AG09319 (cell line): ENCODE measurements around the gene ETV2.
"Not testable (repeated sequence)": the region's sequence is repeated elsewhere in the genome, so short reads cannot be mapped to it uniquely, and the experiment has no call there.

Experiments used
- DNase-seq: peaks from one replicate; pipeline ENCODE4 v3.0.0-alpha.2; 2010; ENCODE audit warnings: low read depth; ENCODE audit errors: extremely low read depth
- TF ChIP-seq, protein P1 (sequence below): IDR thresholded peaks from 2 replicates; pipeline ENCODE4 v1.5.1; 2011; ENCODE audit warnings: low read depth, mild to moderate bottlenecking, inconsistent platforms, low read length, moderate library complexity

ETV2 gene

DNA sequence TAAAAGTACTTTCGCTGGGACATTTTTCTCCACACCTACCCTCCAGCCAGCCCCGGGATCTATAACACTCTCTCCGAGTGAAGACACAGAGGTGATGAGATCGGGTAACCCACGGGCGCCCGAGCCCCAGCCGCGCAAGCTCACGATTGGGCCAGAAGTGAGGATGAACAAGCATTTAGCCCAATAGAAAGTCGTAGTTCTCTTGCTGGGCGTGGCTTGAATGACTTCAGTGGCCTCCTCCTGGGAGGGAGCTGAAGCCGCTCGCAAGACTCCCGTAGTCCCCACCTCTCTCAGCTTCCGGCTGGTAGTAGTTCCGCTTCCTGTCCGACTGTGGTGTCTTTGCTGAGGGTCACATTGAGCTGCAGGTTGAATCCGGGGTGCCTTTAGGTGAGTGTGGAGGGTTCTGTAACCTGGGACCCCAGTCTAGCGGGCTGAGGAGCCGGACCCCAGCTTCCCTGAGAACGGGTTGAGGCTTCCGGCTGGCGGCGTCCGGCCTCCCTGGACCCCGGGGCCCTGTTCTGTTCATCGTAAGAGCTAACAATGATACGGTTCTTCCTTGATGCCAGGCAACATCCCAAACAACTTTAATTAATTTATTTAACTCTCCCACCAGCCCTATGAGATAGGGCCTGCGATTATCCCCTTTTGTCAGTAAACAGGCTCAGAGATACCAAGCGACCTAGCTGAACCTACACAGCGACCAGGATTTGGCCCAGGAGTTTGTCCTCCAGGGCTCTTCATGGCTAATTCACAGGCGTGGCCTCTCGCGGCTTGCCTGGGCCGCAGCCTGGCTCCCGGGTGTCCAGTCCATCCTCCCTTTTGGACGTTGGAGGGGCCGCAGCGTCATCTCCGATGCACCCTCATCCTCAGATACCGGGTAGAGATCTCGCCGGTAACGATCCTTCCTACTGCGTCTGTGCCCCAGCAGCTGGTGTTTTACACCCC, 6.7 kb downstream of the ETV2 start, which contains the start of gene COX6B1:
COX6B1 (plus strand) TSS at position 307 of the 945 bp plus-strand sequence. CDS start 2,921 bp downstream, outside the sequence.
- TF ChIP-seq, protein P1, sequence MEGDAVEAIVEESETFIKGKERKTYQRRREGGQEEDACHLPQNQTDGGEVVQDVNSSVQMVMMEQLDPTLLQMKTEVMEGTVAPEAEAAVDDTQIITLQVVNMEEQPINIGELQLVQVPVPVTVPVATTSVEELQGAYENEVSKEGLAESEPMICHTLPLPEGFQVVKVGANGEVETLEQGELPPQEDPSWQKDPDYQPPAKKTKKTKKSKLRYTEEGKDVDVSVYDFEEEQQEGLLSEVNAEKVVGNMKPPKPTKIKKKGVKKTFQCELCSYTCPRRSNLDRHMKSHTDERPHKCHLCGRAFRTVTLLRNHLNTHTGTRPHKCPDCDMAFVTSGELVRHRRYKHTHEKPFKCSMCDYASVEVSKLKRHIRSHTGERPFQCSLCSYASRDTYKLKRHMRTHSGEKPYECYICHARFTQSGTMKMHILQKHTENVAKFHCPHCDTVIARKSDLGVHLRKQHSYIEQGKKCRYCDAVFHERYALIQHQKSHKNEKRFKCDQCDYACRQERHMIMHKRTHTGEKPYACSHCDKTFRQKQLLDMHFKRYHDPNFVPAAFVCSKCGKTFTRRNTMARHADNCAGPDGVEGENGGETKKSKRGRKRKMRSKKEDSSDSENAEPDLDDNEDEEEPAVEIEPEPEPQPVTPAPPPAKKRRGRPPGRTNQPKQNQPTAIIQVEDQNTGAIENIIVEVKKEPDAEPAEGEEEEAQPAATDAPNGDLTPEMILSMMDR, result no peak

DNA sequence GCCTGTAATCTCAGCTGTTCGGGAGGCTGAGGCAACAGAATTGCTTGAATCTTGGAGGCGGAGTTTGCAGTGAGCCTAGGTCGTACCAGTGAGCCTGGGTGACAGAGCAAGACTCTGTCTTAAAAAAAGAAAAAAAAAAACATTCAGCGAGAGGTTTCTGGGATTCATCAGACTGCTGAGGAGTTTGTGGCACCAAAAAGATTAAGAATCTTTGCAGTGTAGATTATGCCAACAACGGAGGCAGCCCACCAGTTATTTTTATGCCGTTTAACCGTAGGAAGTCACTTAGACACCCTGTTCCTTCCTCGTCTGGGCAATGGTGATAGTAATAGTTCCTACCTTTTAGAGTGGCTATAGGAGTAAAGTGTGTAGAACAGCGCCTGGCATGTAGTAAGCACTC, 9.0 kb downstream of the ETV2 start:
- no peak for DNase-seq
- TF ChIP-seq, protein P1, result no peak

More for the DNA sequence above, 6.7 kb downstream of the ETV2 start, which contains the start of gene COX6B1:
- DNase-seq, result peak; percentile 89

DNA sequence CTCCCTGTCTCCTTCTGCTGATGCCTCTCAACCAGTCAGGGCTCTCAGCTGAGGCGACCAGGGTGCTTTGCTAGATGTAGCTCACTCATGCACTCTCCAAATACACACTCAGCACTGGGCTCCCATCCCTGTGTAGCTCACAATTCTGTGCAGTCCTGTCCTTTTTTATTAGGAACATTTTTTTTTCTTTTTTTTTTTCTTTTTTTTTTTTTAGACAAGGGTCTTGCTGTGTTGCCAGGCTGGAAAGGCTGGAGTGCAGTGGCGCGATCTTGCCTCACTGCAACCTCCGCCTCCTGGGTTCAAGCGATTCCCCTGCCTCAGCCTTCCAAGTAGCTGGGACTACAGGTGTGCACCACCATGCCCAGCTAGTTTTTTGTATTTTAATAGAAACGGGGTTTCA, 13.3 kb downstream of the ETV2 start:
- not testable (repeated sequence) for DNase-seq

DNA sequence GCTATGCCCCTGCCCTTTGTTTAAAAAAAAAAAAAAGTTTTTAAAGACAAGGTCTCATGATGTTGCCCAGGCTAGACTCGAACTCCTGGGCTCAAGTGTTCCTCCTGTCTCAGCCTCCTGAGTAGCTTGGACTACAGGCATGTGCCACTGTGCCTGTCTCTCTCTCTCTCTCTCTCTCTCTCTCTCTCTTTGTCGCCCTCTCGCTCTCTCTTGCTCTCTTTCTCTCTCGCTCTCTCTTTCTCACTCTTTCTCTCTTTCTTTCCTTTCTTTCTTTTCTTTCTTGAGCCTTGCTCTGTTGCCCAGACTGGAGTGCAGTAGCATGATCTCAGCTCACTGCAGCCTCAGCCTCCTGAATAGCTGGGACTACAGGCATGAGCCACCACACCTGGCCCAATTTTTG, 14.1 kb downstream of the ETV2 start:
- no peak for DNase-seq
- TF ChIP-seq, protein P1, result no peak

DNA sequence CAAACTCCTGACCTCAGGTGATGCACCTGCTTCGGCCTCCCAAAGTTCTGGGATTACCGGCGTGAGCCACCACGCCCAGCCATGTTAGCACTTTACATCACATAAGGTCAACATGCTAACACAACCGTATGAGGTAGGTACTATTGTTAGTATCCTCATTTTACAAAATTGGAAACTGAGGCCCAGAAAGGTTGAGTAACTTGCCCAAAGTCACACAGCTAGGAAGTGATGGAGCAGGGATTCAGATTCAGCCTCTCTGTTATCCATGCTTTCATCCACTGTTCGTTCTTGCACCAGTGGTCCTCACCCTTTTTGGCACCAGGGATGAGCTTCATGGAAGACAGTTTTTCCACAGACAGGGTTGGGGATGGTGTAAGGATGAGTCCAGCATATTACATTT, 15.2 kb downstream of the ETV2 start:
- TF ChIP-seq, protein P1, result no peak

DNA sequence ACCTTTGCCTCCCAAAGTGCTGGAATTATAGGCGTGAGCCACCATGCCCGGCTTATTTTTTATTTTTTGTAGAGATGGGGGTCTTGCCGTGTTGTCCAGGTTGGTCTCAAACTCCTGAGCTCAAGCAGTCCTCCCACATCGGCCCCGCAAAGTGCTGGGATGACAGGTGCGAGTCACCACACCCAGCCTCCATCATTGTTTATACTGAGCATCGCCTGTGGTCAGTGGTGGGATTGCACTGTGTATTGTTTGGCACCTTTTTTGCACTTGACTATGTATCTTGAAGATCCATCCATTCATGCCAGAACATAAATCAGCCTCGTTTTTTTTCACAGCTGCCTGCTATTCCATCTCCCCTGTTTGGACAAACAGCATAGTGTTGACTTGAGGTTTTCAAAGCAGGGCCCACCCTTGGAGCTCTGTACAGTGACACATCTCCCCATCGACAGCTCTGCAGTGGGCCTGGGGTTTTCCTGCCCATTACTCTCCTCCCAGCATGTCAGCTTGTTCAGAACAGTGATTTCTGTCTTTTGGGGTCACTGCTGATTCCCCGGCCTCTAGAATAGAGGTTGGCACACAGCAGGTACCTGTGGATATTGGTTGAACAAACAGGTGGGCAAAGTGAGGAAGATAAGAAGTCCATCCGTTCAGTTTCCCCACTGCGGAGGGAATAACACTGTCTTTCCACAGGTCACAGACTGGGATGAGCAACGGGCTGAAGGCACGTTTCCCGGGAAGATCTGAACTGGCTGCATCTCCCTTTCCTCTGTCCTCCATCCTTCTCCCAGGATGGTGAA, 16.6 kb downstream of the ETV2 start:
- TF ChIP-seq, protein P1, result no peak
- no peak for DNase-seq

More for the DNA sequence above, 15.2 kb downstream of the ETV2 start:
- DNase-seq, result no peak

DNA sequence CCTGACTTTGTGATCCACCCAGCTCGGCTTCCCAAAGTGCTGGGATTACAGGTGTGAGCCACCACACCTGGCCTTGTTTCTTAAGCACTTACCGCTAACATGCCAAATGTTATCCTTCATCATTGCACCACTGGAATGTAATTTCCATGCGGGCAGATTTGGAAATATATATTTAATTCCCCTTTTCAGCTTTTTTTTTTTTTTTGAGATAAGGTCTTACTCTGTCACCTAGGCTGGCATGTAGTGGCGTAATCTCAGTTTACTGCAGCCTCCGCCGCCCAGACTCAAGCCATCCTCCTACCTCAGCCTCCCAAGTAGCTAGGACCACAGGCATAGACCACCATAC, 20.4 kb downstream of the ETV2 start:
- DNase-seq, result no peak
- TF ChIP-seq, protein P1, result no peak
